Peyer's patch (tissue), 4 donors: ENCODE measurements around the gene FAM170B.

ENCODE experiments used
- CTCF ChIP-seq, 6 experiments: fragments of 450-650 bp in 4 of 6; fragments of 200-600 bp in 2 of 6; sonication (generic) in 1 of 6; IDR thresholded peaks; one replicate each; pipeline ENCODE4 v1.5.1; 2017 to 2019; ENCODE audit warnings: antibody characterized with exemption in 6 of 6, mild to moderate bottlenecking in 3 of 6, moderate library complexity in 1 of 6
- POLR2A ChIP-seq, 2 donors: fragments of 450-650 bp; IDR thresholded peaks; one replicate each; pipeline ENCODE4 v1.5.1; 2017; ENCODE audit warnings: antibody characterized with exemption in 2 of 2, mild to moderate bottlenecking in 2 of 2, moderate library complexity in 2 of 2

- TF ChIP-seq CTCF (IDR thresholded peaks at IDR 0.05) (no peak), POLR2A (IDR thresholded peaks at IDR 0.05) (no peak)
Observed at GRCh38 chr10:49160814-49161213, 27.0 kb upstream of the FAM170B start.
